DMS 273 treated with DMSO at 0.1 percent for 48 hours (cell line): ENCODE results near the gene FAM117B.
"Not testable (repeated sequence)": the region's sequence is repeated elsewhere in the genome, so short reads cannot be mapped to it uniquely, and the experiment has no call there.

Experiments used
- DNase-seq: peaks from one replicate; lab custom pipeline; 2025; lab: John Stamatoyannopoulos, UW

FAM117B gene

DNA sequence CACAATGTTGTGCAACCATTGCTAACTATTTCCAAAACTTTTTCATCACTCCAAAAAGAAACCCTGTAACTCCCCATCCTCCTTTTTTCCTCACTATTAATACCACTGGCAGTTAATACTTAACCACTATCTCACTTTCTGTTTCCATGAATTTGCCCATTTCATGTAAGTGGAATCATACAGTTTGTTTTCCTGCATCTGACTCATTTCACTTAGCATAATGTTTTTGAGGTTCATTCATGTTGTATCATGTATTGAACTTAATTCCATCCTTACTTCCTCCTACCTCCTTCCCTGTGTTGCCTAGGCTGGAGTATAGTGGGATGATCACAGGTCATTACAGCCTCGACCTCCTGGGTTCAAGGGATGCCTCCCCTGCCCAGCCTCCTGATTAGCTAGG lies 68.3 kb downstream of the FAM117B start:
- no peak for DNase-seq

DNA sequence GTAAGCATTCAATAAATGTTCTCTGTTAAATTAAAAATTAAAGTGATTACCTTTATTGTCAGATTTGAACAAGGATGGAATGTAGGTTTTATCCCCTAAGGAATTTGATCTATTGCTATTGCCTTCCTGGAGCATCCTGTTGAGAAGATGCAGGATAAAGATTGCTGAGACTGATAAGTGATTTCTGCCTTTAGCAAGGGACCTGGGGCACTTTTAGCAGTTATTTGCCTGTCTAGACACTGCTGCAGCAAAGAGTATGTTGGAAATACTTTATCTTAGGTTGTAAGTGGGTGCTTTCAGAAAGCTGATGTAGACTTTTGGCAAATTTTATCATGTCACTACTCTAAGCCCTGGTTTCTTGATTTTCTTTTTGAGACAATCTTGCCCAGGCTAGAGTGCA lies 69.5 kb downstream of the FAM117B start:
- DNase-seq: no peak

DNA sequence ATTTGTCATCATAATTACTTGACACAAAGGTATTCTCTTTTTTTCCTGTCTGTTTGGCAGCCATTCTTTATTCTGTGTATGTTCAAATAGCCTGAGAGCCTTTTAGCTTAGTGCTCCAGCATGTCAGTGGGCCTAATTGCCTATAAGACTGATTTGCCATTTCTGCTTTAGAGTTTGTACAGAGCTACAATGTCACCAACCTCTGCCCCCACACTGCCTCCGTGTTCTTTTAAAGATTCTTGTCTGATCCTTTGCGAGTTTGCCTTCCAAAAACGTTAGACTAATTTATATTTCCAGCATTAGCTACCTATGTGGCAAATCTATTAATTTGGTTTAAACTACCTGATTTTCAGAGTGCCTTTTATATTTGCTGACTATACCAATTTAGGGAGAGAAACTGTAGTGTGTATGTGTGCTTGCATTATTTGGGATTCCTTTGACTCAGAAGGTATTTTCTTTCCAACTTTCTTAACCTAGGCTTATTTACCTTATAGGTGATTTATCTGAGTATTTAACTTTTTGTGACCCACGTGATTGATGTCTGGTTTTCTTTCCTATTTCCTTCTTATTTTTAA lies 70.8 kb downstream of the FAM117B start:
- DNase-seq: no peak

DNA sequence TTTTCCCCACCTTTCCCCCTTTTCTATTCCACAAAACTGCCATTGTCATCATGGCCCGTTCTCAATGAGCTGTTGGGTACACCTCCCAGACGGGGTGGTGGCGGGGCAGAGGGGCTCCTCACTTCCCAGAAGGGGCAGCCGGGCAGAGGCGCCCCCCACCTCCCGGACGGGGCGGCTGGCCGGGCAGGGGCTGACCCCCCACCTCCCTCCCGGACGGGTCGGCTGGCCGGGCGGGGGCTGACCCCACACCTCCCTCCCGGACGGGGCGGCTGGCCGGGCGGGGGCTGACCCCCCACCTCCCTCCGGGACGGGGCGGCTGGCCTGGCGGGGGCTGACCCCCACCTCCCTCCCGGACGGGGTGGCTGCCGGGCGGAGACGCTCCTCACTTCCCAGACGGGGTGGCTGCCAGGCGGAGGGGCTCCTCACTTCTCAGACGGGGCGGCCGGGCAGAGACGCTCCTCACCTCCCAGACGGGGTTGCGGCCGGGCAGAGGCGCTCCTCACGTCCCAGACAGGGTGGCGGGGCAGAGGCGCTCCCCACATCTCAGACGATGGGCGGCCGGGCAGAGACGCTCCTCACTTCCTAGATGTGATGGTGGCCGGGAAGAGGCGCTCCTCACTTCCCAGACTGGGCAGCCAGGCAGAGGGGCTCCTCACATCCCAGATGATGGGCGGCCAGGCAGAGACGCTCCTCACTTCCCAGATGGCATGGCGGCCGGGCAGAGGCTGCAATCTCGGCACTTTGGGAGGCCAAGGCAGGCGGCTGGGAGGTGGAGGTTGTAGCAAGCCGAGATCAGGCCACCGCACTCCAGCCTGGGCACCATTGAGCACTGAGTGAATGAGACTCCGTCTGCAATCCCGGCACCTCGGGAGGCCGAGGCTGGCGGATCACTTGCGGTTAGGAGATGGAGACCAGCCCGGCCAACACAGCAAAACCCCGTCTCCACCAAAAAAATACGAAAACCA lies 80.5 kb downstream of the FAM117B start:
- DNase-seq: not testable (repeated sequence)

DNA sequence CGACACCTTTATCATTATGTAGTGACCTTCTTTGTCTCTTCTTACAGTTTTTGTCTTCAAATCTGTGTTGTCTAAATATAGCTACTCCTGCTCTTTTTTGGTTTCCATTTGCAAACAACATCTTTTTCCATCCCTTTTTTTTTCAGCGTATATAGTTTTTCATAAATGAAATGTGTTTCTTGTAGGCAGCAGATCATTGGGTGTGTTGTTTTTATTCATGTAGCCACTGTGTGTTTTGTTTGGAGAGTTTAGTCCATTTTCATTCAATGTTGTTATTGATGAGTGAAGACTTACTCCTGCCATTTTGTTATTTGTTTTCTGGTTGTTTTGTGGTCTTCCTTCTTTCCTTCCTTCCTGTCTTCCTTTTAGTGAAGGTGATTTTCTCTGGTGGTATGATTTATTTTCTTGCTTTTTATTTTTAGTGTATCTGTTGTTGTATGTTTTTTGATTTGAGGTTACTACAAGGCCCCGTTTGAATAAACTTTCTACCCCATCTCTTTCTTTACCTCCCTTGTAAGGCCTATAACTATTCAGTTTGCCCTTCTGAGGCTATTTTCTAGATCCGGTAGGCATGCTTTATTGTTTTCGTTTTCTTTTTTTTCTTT lies 81.4 kb downstream of the FAM117B start:
- no peak for DNase-seq

DNA sequence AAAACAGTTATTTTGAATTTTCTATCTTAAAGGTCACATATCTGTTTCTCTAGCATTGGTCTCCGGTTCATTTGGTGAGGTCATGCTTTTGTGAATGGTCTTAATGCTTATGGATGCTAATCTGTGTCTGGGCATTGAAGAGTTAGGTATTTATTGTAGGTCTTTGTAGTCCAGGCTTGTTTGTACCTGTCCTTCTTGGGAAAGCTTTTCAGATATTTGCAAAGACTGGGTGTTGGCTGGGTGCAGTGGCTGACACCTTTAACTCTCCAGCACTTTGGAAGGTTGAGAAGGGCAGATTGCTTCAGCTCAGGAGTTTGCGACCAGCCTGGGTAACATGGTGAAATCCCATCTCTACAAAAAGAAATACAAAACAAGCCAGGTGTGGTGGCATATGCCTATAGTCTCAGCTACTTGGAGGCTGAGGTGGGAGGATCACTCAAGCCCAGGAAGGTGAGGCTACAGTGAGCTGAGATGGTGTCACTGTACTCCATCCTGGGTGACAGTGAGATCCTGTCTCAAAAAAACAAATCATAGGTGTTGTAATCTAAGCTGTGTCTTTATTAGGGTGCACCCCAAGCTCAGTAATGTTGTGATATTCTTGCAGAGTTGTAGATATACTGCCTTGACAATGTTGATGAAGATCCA lies 82.3 kb downstream of the FAM117B start:
- DNase-seq: no peak

DNA sequence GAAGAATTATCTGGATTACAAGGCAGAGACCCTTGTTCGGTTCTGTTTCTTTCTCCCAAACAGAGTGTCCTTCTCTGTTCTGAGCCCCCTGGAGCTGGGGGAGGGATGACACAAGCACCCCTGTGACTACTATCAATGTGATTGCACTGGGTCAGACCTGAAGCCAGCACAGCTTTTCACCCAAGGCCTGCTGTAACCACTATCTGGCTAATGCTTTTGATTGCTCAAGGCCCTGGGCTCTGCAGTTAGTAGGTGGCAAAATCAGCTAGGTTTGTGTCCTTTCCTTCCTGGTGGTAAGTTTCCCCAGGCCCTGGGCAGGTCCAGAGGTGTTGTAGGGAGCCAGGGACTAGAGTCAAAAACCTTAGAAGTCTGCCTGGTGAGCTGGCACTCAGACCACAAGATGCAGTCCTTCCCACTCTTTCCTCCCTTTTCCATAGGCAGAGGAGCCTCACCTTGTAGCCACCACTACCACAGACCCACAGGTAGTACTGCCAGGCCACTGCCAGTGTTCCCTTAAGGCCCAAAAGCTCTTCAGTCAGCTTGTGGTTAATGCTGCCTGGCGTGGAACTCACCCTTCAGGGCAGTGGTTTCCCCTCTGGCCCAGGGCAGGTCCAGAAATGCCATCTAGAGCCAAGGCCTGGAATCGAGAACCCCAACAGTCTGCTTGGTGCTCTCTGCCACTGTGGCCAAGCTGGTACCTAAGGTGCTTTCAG lies 83.0 kb downstream of the FAM117B start:
- no peak for DNase-seq

DNA sequence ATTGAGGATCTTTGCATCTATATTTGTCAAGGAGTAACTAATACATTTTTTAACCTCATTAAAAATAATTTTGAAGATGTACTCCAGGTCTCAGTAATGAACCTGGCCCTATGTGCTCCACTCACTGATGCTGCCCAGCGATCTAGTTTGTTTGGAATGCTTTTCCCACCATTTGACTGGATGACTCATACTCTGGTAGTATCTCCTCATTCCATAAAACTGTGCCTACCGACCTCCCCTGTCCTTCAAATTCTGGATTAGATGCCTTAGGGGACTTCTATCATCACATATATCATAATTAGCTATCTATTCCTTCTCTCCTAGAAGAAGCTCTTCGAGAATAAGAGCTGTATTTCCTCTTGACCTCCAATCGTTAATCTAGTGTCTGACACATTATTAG lies 83.8 kb downstream of the FAM117B start:
- DNase-seq: no peak

DNA sequence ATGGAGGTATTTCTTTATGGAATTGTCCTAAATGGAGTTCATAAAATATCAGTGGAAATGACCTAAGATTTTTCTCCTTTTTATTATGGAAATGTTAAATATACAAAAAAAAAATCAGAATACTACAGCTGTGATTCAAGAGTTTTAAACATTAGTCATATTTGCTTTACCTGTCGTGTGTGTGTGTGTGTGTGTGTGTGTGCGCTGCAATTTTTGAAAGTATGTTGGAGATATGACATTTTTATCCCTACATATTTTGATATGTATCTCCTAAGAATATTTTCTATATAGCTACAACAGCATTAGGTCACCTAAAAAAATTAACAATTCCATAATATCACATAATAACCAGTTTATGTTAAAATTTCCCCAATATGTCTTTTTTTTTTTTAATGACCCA lies 85.5 kb downstream of the FAM117B start:
- no peak for DNase-seq

DNA sequence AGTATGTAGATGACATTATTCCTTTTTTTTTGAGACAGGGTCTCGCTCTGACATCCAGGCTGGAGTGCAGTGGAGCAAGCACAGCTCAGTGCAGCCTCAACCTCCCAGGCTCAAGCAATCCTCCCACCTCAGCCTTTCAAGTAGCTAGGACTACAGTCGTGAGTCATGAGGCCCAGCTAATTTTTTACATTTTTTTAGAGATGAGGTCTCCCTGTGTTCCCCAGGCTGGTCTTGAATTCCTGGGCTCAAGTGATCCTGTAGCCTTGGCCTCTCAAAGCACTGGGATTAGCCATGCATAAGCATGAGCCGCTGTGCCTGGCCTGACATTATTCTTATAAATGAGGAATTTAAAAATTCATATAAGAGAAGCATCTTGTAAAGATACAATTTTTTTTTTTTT lies 86.9 kb downstream of the FAM117B start:
- no peak for DNase-seq

DNA sequence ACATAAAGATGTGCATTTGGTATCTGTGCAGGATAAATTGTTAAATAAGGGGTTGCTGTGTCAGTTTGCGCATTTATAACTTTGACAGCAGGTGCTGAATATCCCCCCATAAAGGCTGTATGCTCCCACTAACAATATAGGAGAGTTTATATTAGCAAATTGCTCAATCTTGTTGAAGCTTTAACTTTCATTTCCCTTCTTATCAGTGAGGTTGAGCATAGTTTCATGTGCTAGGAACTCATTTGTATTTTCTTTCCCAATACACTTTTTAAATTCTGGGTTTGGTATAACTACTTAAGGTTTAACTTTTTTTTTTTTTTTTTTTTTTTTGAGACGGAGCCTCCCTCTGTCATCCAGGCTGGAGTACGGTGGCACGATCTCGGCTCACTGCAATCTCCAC lies 89.0 kb downstream of the FAM117B start:
- DNase-seq: no peak

DNA sequence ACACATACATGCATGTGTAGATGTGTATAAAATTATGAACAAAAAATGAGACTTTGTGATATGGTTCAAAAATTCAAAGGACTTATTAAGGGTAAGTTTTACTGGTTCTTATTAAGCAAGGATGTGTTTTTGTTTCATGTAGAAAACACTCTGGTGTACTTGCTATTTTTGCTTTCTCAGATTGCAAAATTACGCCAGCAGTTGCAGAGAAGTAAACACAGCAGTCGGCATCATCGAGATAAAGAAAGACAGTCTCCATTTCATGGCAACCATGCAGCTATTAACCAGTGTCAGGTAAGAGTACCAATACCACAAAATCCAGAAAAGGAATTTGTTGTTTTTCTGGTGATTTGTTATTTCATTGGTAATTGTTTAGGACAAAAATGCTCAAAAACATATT lies 91.3 kb downstream of the FAM117B start:
- no peak for DNase-seq

DNA sequence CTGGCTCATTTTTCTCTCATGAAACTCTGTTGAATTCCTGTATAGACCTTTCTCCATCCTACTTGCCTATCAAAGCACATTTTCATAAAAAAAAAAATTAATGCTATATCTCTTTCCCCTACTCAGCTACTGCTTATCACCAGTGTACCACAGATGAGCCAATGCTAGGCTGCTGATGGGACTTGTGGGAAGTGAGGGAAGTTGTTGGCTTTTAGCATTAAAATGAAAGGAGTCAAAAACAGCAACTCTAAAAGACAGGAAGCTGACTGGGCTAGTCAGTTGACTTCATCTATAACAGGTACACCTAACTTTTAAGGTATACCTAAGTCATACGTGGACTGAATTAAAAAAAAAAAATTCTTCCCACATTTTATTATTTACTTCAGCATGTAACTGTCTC lies 102.1 kb downstream of the FAM117B start:
- DNase-seq: no peak

DNA sequence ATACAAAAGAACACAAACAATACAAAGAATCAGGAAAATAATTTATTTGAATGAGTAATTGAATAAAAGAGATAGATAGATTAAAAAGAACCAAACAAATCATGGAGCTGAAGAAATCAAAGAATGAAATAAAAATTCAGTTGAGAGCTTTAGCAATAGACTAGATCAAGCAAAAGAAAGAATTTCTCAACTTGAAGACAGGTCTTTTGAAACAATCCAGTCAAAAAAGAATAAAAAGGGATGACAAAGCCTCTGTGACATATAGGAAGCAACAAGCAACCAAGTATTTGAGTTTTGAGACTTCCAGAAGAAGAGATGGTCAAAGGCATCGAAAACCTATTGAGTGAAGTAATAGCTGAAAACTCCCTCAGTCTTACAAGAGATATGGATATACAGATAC lies 108.8 kb downstream of the FAM117B start:
- DNase-seq: no peak

DNA sequence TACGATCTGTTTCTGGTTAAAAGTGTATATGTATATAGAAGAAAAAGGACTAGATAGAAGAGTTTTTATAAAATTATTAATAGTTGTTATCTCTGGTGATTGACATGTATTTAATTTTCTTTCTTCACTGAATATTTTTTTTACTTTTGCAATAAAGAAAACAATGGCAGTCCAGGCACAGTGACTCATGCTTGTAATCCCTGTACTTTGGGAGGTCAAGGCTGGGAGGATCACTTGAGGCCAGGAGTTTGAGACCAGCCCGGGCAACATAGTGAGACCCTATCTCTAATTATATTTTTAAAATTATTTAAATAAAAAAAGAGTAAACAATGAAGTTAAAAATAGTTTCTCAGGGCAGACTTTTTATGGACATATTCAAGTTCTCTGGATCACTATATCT lies 114.7 kb downstream of the FAM117B start:
- no peak for DNase-seq

DNA sequence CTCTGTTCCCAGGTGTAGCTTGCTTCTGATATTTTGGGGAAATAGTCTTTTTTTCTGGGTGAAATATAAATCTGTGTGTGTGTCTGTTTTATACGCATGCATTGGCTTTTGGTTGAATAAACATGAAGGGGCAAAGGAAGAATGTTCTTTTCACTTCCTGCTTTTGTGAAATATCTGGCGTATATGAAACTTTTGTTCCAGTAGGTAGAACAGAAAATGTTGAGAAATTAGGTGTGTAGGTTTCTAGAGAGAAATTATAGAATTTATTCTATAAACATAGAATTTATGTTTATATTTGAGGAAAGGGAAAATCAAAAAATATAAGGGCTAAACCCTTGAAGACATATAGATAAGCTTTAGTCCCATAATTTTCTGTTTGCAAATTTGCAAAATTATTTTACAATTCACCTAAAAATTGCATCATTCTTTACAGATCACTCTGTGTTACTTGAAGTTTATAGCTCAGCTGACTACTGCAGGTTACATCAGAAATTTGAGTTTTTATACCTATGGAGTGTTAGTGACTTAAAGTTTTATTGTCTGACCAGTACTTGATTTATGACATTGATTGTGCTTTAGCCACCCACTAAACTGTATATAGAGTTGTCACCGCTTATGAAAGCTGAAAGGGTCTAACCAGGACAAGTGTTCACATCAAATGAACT lies 116.1 kb downstream of the FAM117B start:
- DNase-seq: no peak

DNA sequence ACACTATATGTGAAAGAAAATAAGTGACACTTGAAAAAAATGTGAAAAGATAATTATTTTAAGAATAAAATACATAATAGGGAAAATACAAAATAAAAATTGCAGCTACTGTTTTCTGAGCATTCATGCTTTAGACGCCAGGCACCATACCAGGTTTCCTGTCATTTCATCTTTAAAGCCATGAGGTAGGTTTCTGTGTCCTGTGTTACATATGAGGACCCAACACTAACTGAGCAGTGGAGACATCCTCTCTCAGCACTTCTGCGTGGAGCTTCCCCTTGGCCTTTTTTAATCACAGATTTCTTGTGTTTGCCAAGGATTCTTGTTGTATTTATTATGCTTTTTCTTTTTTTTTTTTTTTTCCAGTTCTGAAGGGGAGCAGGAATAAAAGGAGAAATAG lies 117.3 kb downstream of the FAM117B start:
- DNase-seq: no peak

DNA sequence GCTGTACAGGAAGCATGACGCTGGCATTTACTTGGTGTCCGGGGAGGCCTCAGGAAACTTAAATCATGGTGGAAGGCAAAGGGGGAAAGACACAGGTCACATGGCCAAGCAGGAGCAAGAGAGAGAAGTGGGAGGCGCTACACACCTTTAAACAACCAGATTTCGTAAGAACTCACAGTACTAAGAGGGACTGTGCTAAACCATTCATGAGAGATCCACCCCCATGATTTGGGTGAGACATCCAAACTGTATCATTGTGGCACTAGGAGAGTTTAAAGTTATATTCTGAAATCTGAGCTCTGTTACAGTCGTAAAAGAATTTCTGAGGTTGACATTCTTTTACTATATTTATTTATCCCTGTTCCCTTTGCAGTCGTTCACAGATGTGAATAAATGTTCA lies 120.2 kb downstream of the FAM117B start:
- DNase-seq: no peak

DNA sequence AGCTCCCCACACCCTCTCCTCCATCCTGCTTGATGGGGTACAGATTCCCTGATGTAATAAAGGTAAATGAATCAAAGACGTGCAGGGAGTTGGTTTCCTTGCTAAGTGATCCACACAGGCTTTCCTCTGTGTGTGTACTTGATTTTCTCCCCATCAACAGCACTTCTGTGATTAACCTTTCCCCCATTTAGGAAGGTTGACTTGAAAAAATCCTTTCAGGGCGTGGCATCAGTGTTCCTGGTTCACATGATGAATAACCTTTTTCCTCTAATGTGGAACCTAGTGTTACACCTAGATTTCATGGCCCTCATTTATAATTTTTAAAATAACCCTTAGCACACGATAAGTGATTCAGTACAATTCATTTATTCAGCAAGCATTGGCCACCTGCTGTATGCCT lies 121.8 kb downstream of the FAM117B start:
- no peak for DNase-seq

DNA sequence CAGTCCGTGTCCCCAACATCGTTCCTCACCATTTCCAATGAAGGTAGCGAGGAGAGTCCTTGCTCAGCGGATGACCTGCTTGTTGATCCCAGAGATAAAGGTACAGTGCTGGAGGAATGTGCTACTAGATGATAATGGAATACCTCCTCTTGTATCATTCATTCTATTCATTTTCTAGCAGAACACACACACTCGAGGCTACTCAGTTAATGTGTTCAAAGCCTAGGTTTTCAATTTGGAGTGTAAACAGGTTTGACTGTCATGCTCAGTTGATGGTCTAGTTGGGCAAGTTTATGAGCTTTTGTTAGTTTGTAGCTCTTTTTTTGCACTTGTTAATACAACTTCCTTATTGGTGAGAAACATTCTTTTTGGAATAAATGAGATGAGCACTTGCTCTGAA lies 122.6 kb downstream of the FAM117B start:
- DNase-seq: no peak

DNA sequence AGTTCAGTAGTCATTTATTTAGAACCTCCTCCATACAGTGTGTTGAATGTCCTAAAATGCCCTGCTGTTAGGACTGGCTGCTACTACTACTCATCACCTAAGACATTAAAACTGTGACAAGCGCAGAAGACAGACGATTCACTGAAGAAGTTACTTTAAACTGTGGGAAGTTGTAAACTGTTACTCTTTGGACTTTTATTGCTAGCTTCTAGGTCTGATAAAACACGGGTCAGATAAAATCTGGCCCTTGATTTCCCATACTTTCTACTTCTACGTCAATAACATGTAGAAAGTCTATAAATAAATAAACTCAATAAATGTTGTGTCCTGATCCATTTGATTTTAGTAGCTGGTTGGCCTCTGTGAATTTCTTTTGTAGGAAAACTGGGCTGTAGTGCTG lies 123.4 kb downstream of the FAM117B start:
- no peak for DNase-seq

DNA sequence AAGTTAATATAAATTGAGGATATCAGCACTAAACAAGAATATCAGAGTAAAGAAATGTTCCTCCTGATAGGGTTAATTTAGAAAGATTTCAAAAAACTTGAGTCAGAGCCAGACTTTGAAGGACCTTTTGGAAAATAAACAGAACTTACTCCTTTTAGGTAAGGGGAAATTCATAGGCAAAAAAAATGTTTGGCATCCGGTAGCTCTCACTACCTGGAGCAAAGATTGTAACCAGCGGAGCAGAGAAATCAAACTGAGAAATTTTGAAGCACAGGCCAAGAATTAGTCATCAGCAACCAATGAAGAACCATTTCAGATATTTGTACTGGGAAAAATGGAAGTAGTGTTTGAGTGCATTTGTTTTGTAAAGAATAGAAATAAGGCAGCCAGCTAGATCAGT lies 123.8 kb downstream of the FAM117B start:
- DNase-seq: no peak
